CD4-positive, alpha-beta T cell treated with Interleukin-17A for 4 hours (primary cell): ENCODE results near the gene RTN4R.
"Not testable (repeated sequence)": the region's sequence is repeated elsewhere in the genome, so short reads cannot be mapped to it uniquely, and the experiment has no call there.

Experiments
- DNase-seq: peaks from one replicate; pipeline ENCODE4 v3.0.0-alpha.2; 2020; ENCODE audit warnings: mixed read lengths

The RTN4R gene

GRCh38 chr22:20268279-20269012 is at the start of gene RTN4R:
Gene RTN4R, minus strand, starts transcription at chr22:20268318. Its CDS starts 226 bp downstream, at chr22:20268092.
- peak; percentile 72 for DNase-seq

DNA sequence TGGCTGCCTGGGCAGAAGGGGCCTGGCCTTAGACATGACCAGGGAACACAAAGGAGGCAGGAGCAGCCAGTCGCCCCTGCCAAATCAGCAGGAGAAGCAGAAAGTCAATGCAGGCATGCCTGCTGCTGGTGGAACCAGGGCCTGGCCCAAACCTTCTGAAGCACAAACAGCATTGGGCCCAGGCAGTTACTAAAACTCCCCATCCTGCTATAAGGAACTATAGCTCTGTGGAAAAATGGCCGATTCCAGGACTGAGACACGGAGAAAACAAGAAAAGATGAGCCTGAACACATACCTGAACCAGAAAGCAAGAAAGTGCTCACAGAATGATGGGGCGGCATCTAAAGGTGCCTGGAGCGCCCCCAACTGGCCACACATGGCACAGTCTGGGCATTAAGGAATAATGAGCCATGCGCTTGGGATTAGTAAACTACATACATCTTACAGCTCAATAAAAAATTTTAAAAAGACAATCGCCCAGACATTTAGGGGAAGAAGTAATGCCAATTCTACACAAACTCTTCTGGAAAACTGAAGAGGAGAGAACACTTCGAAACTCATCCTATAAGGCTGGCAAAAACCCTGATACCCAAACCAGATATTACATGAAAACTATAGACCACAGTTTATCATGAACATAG is 49.4 kb upstream of the RTN4R start:
- not testable (repeated sequence) for DNase-seq

DNA sequence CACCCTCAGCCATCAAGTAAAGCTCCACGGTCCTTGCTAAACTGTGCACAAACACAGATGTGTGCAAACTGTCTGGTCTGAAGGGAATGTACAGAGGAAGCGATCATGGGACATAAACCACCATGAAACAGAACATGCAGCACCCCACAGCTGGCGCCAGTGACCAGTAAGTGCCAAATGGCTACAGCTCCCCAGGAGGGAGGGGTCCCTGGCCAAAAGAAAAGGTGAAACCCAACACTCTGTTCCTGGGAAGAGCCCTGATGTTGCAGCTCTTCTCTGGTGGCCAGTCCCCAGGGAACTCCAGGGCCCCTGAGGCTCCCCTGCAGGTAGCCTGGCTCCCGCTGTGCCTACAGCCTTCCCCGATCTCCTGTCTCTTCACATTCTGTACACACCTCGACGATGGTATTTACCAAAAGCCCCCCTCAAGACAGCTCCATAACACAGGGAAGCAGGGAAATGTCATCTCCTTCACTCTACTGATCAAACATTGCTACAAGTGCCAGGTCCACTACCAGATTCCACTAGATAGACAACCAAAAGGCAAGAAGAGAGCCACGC is 48.8 kb upstream of the RTN4R start:
- no peak for DNase-seq

DNA sequence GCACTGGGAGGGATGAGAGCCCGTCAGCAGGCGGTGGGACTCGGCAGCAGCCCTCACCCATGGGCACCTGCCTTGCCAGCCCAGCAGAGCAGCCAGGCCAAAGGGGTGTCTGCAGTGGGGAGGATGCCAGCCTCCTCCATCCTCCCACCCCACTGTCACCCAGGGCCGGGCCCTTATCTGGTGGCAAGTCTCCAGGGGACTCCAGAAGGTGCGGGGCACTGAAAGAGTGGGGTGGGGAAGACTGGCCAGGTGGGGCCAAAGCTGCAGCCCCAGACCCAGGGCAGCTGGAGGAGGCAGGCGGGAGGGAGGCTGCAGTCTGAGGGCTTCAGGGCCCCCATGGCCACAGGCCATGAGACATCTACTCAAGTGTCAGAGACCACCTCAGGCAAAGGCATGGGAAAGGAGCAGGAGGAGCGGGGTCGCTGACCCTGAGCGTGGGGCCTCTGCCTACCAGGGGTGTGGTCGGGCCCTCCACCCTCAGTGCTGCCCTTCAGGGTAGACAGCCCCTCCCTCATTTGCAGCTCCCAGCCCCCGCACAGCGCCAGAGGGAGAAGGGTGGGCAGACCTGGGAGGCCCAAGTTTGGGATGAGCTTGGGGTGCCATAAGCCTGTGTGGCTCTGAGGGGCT is 48.2 kb upstream of the RTN4R start:
- no peak for DNase-seq

DNA sequence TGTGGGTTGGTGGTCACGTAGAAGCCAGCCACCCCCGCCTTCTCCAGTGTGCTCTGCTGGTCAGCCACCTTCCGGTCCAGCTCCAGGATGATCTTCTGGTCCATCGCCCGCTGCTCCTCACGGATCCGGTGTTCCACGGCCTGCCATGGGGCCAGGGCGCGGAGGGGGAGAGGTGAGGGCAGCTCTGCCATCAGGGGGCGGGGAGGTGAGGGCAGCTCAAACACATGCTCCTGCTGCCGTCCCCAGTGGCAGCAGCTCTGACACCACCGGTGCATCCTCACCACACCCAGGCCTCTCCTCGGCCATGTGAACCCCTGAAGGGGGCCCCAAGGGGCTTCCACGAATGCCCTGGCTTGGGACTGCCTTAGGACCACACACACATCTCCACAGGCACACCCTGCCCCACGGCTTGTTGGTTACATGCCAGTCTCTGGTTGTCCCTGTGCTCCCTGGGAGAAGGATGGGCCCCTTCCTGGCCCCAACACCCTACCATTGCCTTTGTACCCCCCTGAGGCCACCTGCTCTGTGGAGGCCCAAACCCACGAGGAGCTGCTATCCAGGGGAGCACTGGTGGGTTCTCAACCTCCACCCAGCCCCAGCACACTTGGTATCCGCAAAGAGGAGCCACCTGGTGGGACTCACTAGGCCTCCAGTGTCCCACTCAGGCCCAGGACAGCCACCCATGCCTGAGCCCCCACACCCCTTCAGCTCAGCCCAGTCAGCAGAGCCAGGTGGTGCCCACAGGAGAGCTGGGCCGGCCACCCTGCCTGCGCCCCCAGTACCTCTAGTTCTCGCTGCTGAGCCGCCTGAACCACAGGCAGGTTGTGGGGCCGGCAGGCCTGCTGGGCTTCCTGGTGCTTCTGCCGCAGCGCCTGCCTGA is 47.5 kb upstream of the RTN4R start:
- DNase-seq: no peak

GRCh38 chr22:20314741-20315336 is 46.7 kb upstream of the RTN4R start:
- DNase-seq: not testable (repeated sequence)

DNA sequence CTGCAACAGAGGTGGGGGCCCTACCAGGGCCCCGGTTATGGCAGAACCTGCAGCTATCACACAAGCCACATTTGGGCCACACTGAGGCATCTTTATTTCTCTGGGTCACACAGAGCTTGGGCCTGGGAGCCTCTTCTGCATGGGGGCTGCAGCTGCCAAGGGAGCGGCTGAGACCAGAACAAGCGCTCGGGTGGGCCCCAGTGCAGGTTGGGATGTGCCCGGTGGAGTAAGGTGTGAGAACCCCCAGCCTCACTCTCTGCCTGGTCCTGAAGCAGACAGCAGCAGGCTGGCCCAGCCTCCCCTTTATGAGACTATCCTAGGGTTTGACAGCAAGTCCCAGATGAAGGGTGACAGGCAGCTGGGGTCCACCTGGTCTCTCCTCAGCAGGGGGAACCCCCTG is 46.1 kb upstream of the RTN4R start:
- DNase-seq: not testable (repeated sequence)

GRCh38 chr22:20313306-20314077 is 45.4 kb upstream of the RTN4R start:
- DNase-seq: not testable (repeated sequence)

GRCh38 chr22:20312396-20313191 is 44.5 kb upstream of the RTN4R start:
- DNase-seq: no peak

GRCh38 chr22:20311249-20312062 is 43.3 kb upstream of the RTN4R start:
- DNase-seq: not testable (repeated sequence)

DNA sequence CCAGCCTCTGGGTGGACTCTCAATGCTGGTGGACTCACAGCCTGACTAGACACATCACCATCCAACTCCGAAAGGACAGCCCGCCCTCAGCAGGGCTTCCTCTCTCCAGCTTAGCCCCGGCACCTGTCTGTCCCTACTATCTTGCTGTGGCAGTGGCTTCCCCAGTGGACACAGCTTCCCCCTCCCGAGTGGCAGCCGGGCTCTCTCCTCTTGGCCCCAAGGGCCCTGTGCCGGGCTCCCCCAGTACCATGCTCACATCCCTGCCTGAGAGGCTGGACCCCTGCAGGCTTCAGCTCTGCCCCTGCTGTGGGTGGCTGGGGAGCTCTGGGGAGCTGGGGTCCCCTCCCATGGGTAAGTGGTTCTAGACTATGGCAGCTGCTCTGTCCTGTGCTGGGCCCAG is 42.7 kb upstream of the RTN4R start:
- not testable (repeated sequence) for DNase-seq

GRCh38 chr22:20310180-20310579 is 42.1 kb upstream of the RTN4R start:
- not testable (repeated sequence) for DNase-seq

- not testable (repeated sequence) for DNase-seq
Observed at GRCh38 chr22:20308806-20309650, 40.9 kb upstream of the RTN4R start.

- DNase-seq: not testable (repeated sequence)
Observed at GRCh38 chr22:20307448-20308447, 39.6 kb upstream of the RTN4R start.

GRCh38 chr22:20306646-20307447 is 38.7 kb upstream of the RTN4R start:
- not testable (repeated sequence) for DNase-seq
